Right lobe of liver (tissue), 6 donors: ENCODE results near the gene SYNGR1. TPM values are rescaled to one million over a fixed set of nuclear protein-coding genes. Genes with fewer than 3 reads are reported as not detected.

ENCODE experiments used
- ATAC-seq, 4 donors: fragments of 200-7000 bp; cut with Tn5 transposase; one replicate each; pipeline ENCODE4 v1.9.1; 2020; ENCODE audit warnings: mild to moderate bottlenecking in 4 of 4, moderate library complexity in 4 of 4
- DNase-seq, 3 donors: peaks; one replicate each; pipeline ENCODE4 v3.0.0-alpha.2; 2020
- H3K27ac ChIP-seq, 3 donors: fragments of 200-600 bp; one replicate each; pipeline ENCODE4 v1.8.0; 2022
- H3K27me3 ChIP-seq, 2 donors: fragments of 200-600 bp; one replicate each; pipeline ENCODE4 v1.8.0; 2022
- H3K36me3 ChIP-seq, 4 donors: fragments of 200-600 bp; sonication (generic) in 1 of 4; one replicate each; pipeline versions ENCODE4 v1.5.1 to v1.8.0; 2017 to 2022; ENCODE audit warnings: control low read depth in 1 of 4
- H3K4me1 ChIP-seq, 4 donors: fragments of 200-600 bp; sonication (generic) in 1 of 4; one replicate each; pipeline versions ENCODE4 v1.5.1 to v1.8.0; 2017 to 2022; ENCODE audit warnings: control low read depth in 1 of 4
- H3K4me3 ChIP-seq, 3 donors: fragments of 200-600 bp; one replicate each; pipeline ENCODE4 v1.8.0; 2022
- H3K9me3 ChIP-seq, 4 donors: fragments of 200-600 bp; sonication (generic) in 1 of 4; one replicate each; pipeline versions ENCODE4 v1.5.1 to v1.8.0; 2017 to 2022; ENCODE audit warnings: control low read depth in 1 of 4
- CTCF ChIP-seq, 4 donors: fragments of 200-600 bp in 3 of 4; fragments of 450-650 bp in 1 of 4; IDR thresholded peaks; one replicate each; pipeline versions ENCODE4 v1.5.1 to v1.8.0; 2016 to 2022; ENCODE audit warnings: antibody characterized with exemption in 4 of 4, mild to moderate bottlenecking in 2 of 4
- POLR2A ChIP-seq: fragments of 450-650 bp; IDR thresholded peaks from one replicate; pipeline ENCODE4 v1.6.1; 2017; ENCODE audit warnings: antibody characterized with exemption, mild to moderate bottlenecking
- WGBS: methylation state at CpG from one replicate; pipeline ENCODE4 v1.1.6; 2018; ENCODE audit warnings: low coverage, low lambda C conversion rate; ENCODE audit not compliant: insufficient coverage; ENCODE audit errors: missing lambda C conversion rate; 5-methylcytosine and 5-hydroxymethylcytosine counted together
- intact Hi-C, 2 donors: fragments of 100-400 bp; cut with DNase I; formaldehyde crosslinking; loops; one replicate each; pipeline versions ENCODE4 v1.11.2 to v1.14.1; 2022
- long read RNA-seq: library from polyadenylated mRNA; unstranded; transcript quantifications from one replicate; pipeline ENCODE4 v2.0.0, GENCODE V29; 2019
- total RNA-seq, 6 experiments: library from RNA; depleted of rRNA in 2 of 6; stranded (reverse); fragments of >200 nt in 2 of 6; fragmentation: NEBNext Ultra II Directional in 3 of 6; extraction: Animal tissue kit (Norgen Biotek cat#: 25700) in 3 of 6; gene quantifications; one replicate each; pipeline versions ENCODE4 v1.1.0 to v1.2.4, GENCODE V29; 2016 to 2023
- donor health status: DM: no; HTN: yes; CAD: no.
- donor health status: DM: no; HTN: no; CAD: no.
- donor health status: DM: no; HTN: no; CAD: no.
- donor health status: DM: no; HTN: yes; CAD: no.
- donor health status: DM: no; HTN: yes; CAD: no.

The SYNGR1 gene, protein sequence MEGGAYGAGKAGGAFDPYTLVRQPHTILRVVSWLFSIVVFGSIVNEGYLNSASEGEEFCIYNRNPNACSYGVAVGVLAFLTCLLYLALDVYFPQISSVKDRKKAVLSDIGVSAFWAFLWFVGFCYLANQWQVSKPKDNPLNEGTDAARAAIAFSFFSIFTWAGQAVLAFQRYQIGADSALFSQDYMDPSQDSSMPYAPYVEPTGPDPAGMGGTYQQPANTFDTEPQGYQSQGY
- total RNA-seq, result 1 to 10 TPM in 5 of 6 experiments, under 1 TPM in 1; 0.74 to 3.2 (median 2.2) TPM
- long read RNA-seq, partial matches to known transcripts, result 2 of 2 reads
- long read RNA-seq, other reads (novel, unspliced or antisense), result 0 of 2 reads

- intact Hi-C loops, result no loop called here
- H3K27me3 ChIP-seq, result no peaks in the 10 kb centered on the region
- no peak within 1 kb of the TSS for H3K27ac ChIP-seq
- TF ChIP-seq CTCF (IDR thresholded peaks at IDR 0.05) (no peak), POLR2A (no peak)
- WGBS, result 4% methylated on average over 22 of the region's 87 CpGs
- H3K36me3 ChIP-seq, result no peaks in the 10 kb centered on the region
- H3K4me1 ChIP-seq, result peaks cover 0 to 3% (median 0%) of the 10 kb centered on the region in 4 donors
- peak in 1 of 3 donors; percentile 44 for DNase-seq
- peak within 1 kb of the TSS; percentile 38 to 58 (median 57) for H3K4me3 ChIP-seq
- H3K9me3 ChIP-seq, result no peaks in the 10 kb centered on the region
- ATAC-seq, result peak; percentile 25 to 42 (median 40)
These were observed at the start of gene SYNGR1 for GRCh38 chr22:39349967-39350726. Gene SYNGR1, plus strand, starts transcription at chr22:39349991. Its CDS starts 20 bp downstream, at chr22:39350011.

GRCh38 chr22:39300186-39300830 lies 49.5 kb upstream of the SYNGR1 start:
- Histone ChIP-seq H3K9me3 (no peaks in the 10 kb centered on the region), H3K36me3 (no peaks in the 10 kb centered on the region), H3K27me3 (no peaks in the 10 kb centered on the region), H3K4me3 (peak overlapping the region in 1 of 3 donors; percentile 27), H3K27ac (peak overlapping the region; percentile 0 to 43 (median 10)), H3K4me1 (peaks cover 0 to 76% (median 34%) of the 10 kb centered on the region in 4 donors)
- ATAC-seq, result peak in 3 of 4 donors; percentile 17 to 45 (median 22)
- TF ChIP-seq CTCF (IDR thresholded peaks at IDR 0.05) (peak in 1 of 4 donors; percentile 8), POLR2A (peak; percentile 17)
- intact Hi-C loops, result no loop called here
- WGBS, result 6% methylated on average over 14 of the region's 19 CpGs
- no peak for DNase-seq

GRCh38 chr22:39301108-39301507 lies 48.7 kb upstream of the SYNGR1 start:
- intact Hi-C loops, result no loop called here
- no peak for TF ChIP-seq CTCF (IDR thresholded peaks at IDR 0.05)
- TF ChIP-seq POLR2A, result no peak
- Histone ChIP-seq H3K36me3 (no peaks in the 10 kb centered on the region), H3K4me1 (peaks cover 0 to 69% (median 30%) of the 10 kb centered on the region in 4 donors), H3K27me3 (no peaks in the 10 kb centered on the region), H3K4me3 (no peak overlapping the region), H3K9me3 (no peaks in the 10 kb centered on the region), H3K27ac (no peak overlapping the region)
- 65% methylated on average over 6 of the region's 9 CpGs for WGBS
- ATAC-seq, result no peak
- no peak for DNase-seq

DNA sequence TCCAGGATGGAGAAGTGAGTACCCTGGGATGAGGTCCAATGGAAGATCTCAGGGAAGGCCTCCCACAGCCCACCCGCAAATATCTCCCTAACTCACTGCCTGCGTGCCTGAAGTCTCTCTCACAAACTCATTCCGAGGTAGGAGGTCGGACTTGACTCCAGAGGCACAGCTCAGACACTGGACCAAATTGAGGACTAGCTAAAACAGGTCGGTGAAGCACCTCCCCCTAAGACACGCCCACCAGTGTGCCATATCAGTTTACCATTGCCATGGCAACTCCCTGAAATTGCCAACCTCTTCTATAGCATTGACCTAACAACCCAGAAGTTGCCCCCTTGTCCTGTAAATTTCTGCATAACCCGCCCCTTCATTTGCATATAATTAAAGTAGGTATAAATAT lies 47.9 kb upstream of the SYNGR1 start:
- ATAC-seq (no peak), DNase-seq (no peak)
- no peak overlapping the region for H3K27ac ChIP-seq
- H3K4me3 ChIP-seq, result no peak overlapping the region
- no peaks in the 10 kb centered on the region for H3K27me3 ChIP-seq
- intact Hi-C loops, result no loop called here
- peaks cover 0 to 65% (median 28%) of the 10 kb centered on the region in 4 donors for H3K4me1 ChIP-seq
- TF ChIP-seq POLR2A (no peak), CTCF (IDR thresholded peaks at IDR 0.05) (no peak)
- H3K9me3 ChIP-seq, result no peaks in the 10 kb centered on the region
- no peaks in the 10 kb centered on the region for H3K36me3 ChIP-seq
- 64% methylated on average over 4 of the region's 7 CpGs for WGBS
